DMS153 treated with DMSO at 0.1 percent for 48 hours (cell line): Measurements from ENCODE around the gene KIRREL1.

Experiments used
- DNase-seq: peaks from one replicate; lab custom pipeline; 2025; ENCODE audit not compliant: unreplicated experiment; lab: John Stamatoyannopoulos, UW

The KIRREL1 gene

DNA sequence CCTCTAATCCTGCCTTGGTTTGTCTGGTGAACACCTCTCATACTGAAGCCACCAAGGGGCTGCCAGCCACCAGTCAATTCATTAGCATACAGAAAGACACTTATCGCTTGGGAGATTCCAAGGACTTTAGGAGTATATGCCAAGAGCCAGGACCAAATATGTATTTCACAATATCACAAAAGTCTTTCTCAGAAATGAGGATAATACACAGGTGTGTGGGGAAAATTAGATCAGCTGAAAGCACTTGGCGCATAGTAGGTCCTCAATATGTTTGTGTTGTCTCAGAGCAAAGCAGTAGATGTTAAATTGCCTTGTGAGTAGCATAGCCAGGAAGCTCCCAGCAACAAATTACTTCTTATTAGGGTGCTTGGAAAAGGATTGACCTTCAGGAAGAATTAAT, 34.1 kb downstream of the KIRREL1 start:
- no peak for DNase-seq

- no peak for DNase-seq
Measured at GRCh38 chr1:158028969-158029368, 35.5 kb downstream of the KIRREL1 start.

- DNase-seq: no peak
Measured at GRCh38 chr1:158035014-158035413, 41.6 kb downstream of the KIRREL1 start.

DNA sequence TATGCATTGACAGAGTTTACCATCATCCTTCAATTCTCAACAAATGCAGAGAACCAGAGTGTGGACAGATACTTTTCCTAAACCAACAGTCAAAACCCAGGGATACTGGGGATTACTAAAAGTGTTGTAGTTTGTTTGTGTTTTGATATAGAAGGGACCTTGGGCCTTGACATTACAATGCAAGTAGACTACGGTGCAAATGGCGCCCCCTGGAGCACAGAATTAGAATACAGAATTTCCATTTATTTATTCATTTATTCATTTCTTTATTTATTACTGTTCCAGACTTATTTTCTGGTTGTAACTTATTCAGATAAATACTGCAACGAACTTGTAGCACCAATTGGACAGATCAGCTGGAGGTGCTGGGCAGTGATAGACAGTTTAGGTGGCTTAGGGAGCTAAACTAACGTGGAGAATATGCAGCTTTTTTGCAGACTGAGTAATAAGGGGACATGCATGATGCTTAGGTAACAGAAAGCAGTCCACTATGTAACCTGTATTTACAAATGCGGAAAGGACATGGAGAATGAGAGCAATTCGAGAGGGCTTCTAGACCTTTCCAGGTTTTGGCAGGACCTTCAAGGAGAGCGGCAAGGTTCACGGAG, 42.6 kb downstream of the KIRREL1 start:
- no peak for DNase-seq

GRCh38 chr1:158037008-158037865, 43.8 kb downstream of the KIRREL1 start:
- no peak for DNase-seq

DNA sequence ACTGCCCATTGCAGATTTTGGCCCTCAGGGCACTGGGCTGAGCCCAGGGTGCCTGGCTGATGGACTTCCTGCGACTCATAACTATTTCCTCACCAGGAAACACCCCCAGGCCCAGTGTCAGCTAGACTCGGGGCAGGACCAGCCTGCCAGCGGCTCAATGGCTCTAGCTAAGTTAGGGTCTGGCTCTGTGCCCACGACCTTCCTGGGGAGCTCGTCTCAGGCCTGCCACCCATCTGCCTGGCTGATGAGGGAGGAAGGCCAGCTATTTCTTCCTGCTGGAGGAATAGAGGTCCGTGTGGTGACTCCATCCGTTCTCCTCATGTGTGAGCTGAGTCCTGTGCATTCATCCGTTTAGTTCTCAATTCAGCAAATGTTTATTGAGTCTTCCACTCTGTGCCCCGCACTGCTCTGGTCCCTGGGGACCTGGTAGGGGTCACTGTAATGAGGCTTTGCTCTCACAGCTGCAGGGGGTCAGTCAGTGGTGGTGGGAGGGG, 44.5 kb downstream of the KIRREL1 start:
- no peak for DNase-seq

DNA sequence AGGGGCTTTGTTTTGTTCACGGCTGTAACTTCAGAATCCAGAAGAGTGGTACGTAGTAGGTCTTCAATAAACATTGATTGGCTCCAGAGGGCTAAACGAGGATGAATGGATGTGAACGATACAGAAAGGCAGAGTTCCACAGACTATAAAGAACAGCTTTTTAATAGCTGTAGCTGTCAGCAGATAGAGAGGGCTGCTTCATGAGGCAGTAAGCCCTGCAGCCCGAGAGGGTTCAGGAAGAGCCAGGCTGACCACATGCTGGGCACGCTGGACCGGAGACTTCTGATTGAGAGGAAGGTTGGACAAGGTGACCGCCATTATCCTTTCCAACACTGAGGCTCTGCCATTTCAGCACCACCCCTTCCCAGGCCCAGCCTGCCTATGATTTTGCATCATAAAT, 45.3 kb downstream of the KIRREL1 start:
- no peak for DNase-seq

GRCh38 chr1:158039380-158039779, 45.9 kb downstream of the KIRREL1 start:
- no peak for DNase-seq

DNA sequence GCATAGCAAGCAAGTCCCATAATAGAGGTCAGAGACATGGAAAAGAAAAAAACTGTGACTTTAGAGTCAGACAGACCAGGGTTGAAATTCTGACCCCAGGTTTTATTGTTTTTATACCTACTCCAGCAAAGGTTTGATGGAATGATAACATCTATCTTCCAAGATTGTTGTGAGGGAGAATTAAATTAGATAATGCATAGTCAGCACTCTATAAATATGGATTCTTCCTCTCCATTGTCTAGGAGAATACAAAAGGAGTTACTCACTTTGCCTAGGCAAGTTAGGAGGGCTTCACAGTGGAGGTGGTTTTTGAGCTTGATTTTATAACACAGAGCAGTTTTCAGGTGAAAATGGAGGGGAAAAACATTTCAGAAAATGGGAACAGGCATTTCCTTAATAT, 46.9 kb downstream of the KIRREL1 start:
- DNase-seq: no peak

DNA sequence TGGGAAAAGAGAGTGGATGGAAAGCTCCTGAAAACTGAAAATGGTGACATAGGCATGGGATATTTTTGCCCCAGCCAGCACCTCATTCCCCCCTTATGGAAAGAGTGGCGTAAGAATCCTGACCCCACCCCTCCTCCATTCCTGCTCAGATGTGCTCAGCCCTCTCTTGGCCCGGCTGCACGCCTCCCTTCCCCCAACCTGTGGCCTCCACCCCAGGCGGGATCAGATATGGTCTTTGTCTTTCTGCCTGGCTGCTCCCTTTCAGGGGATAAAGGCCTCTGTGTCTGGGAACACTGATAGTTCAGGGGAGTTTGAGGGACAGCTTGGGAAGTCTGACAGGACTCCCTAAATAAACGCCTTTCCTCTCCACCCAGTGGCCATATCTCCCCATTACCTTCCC, 49.8 kb downstream of the KIRREL1 start:
- no peak for DNase-seq

DNA sequence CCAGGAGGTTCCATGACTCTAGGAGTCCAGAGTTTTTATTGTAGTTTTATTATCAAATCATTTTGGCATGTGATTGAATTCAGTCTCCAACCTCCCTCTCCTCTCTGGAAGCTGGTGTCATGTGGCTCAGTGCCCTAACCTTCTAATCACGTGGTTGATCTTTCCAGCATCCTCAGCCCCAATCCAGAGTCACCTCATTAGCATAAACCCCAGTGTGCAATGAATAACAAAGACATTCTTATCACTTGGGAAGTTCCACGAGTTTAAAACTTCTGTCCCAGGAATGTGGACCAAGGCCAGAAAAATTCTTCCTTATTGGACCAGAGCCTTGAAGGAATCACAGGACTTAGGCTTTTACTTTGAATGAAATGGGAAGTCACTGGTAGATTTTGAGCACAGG, 52.2 kb downstream of the KIRREL1 start:
- no peak for DNase-seq

GRCh38 chr1:158046715-158047510, 53.5 kb downstream of the KIRREL1 start:
- no peak for DNase-seq

- no peak for DNase-seq
Measured at GRCh38 chr1:158048371-158049067, 55.1 kb downstream of the KIRREL1 start.

- no peak for DNase-seq
Measured at GRCh38 chr1:158049853-158050252, 56.4 kb downstream of the KIRREL1 start.

DNA sequence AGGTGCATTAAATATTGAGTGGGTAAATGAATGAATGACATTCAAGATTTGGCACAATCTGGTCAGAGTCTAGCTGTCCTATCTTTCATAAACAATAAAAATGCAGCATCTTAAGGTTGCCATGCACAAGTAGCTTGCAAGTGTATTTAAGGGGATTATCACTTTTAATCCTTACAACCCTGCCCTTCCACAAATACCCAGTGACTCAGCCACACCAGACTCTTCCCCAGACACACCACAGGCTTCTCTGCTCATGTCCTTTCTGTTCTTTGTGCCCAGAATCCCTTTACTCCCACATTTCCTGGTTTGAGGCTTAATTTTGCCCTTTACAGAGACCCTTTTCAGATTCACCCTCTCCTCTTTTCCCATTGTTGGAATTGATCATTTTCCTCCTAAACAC, 59.8 kb downstream of the KIRREL1 start:
- DNase-seq: no peak

DNA sequence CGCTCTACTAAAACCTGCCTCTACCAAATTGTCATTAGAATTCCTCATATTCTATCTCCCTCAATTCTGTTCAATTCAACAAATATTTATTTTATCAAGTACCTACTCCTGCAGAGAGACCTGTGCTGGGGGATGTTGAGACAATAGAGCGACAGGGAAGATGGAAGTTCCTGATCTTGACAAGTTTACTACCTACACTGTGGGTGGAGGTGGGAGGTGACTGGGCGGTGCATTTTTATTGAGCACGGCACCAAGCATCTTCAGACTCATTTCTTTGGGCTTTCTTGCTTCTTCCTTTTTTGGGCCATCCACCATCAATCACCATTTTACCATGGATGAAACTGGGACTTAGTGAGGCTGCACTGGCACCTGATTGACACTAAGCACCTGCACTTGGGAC, 61.3 kb downstream of the KIRREL1 start:
- no peak for DNase-seq

GRCh38 chr1:158055854-158056253, 62.4 kb downstream of the KIRREL1 start:
- DNase-seq: no peak

- DNase-seq: no peak
Measured at GRCh38 chr1:158056498-158056897, 63.1 kb downstream of the KIRREL1 start.

GRCh38 chr1:158058237-158058985, 65.0 kb downstream of the KIRREL1 start:
- DNase-seq: no peak

- DNase-seq: no peak
Measured at GRCh38 chr1:158059984-158060383, 66.5 kb downstream of the KIRREL1 start.
